ENCODE results near the gene ZNF689. TPM values are rescaled to one million over a fixed set of nuclear protein-coding genes. Genes with fewer than 3 reads are reported as not detected.

The ZNF689 gene
- total and polyA plus RNA-seq, 7 experiments from 2014 or later = 6.8 to 15.6 (median 12.4) TPM

- Histone ChIP-seq H3K4me1 (ENCODE audit: control insufficient read depth in 2 of 2, insufficient read depth in 2 of 2, low read length in 2 of 2) (peaks cover 9 to 10% of the 10 kb centered on the region in 2 donors), H3K9me3 (ENCODE audit: control insufficient read depth in 2 of 3, low read length in 3 of 3) (no peaks in the 10 kb centered on the region), H3K27me3 (ENCODE audit: control insufficient read depth in 2 of 2, insufficient read depth in 2 of 2, low read length in 2 of 2) (no peaks in the 10 kb centered on the region), H3K36me3 (ENCODE audit: control insufficient read depth in 2 of 3, insufficient read depth in 3 of 3, low read length in 3 of 3) (peaks cover 9 to 45% (median 12%) of the 10 kb centered on the region in 3 experiments), H3K4me3 (ENCODE audit: low read length) (peak overlapping the region; percentile 100), H3K27ac (ENCODE audit: low read depth, low read length) (peak overlapping the region; percentile 90)
- H3K4me3 Mint-ChIP-seq = peak overlapping the region; percentile 86 to 100 (median 98)
- H3K36me3 Mint-ChIP-seq = peaks cover 0 to 19% (median 3%) of the 10 kb centered on the region in 5 donors
- peaks cover 19 to 44% (median 24%) of the 10 kb centered on the region in 7 donors for H3K4me1 Mint-ChIP-seq
- DNase-seq (peak; percentile 49 to 85 (median 62)), ATAC-seq (peak; percentile 72)
- intact Hi-C loops (cut with micrococcal nuclease) = loop anchor here (1.0 to 10.0 kb wide), 10 partner anchors 43 to 557 kb away; partner anchors contain the start of genes CFAP119 (in 1 of the 2), DCTPP1 (in 1 of the 2), FBXL19 (in 1 of the 2) and RNF40 (in 1 of the 2)
- ChIA-PET CTCF (interaction anchor here (0.6 to 2.8 kb wide), 6 partner anchors 8 to 178 kb away, joined by 3 to 25 read pairs (median 6); no protein-coding TSS in a partner anchor), POLR2A (interaction anchor here (0.6 to 2.7 kb wide), 18 partner anchors 9 to 529 kb away, joined by 3 to 49 read pairs (median 4); partner anchors contain the start of genes CORO1A, FBRS, ZNF688 and ZNF689)
- peak overlapping the region; percentile 95 to 99 (median 98) for H3K27ac Mint-ChIP-seq
- no peaks in the 10 kb centered on the region for H3K27me3 Mint-ChIP-seq
- no peaks in the 10 kb centered on the region for H3K9me3 Mint-ChIP-seq
Measured at GRCh38 chr16:30651124-30652004, 41.2 kb upstream of the ZNF689 start.

GRCh38 chr16:30650369-30651123, 40.4 kb upstream of the ZNF689 start, which contains the start of gene PRR14:
TSS of gene PRR14 (plus strand) at chr16:30650960. CDS start at chr16:30651646, 686 bp downstream.
- peak within 1 kb of the TSS; percentile 95 to 99 (median 98) for H3K27ac Mint-ChIP-seq
- H3K36me3 Mint-ChIP-seq = peaks cover 0 to 15% (median 3%) of the 10 kb centered on the region in 5 donors
- Histone ChIP-seq H3K9me3 (ENCODE audit: control insufficient read depth in 2 of 3, low read length in 3 of 3) (no peaks in the 10 kb centered on the region), H3K36me3 (ENCODE audit: control insufficient read depth in 2 of 3, insufficient read depth in 3 of 3, low read length in 3 of 3) (peaks cover 5 to 37% (median 7%) of the 10 kb centered on the region in 3 experiments), H3K27ac (ENCODE audit: low read depth, low read length) (peak within 1 kb of the TSS; percentile 90), H3K4me1 (ENCODE audit: control insufficient read depth in 2 of 2, insufficient read depth in 2 of 2, low read length in 2 of 2) (peaks cover 9 to 10% of the 10 kb centered on the region in 2 donors), H3K27me3 (ENCODE audit: control insufficient read depth in 2 of 2, insufficient read depth in 2 of 2, low read length in 2 of 2) (no peaks in the 10 kb centered on the region), H3K4me3 (ENCODE audit: low read length) (peak within 1 kb of the TSS; percentile 100)
- peak; percentile 87 to 99 (median 96) for DNase-seq
- peaks cover 19 to 39% (median 22%) of the 10 kb centered on the region in 7 donors for H3K4me1 Mint-ChIP-seq
- H3K27me3 Mint-ChIP-seq = peaks cover 0 to 3% (median 0%) of the 10 kb centered on the region in 5 donors
- peak; percentile 93 for ATAC-seq
- H3K9me3 Mint-ChIP-seq = no peaks in the 10 kb centered on the region
- ChIA-PET CTCF (interaction anchor here (0.6 to 2.8 kb wide), 11 partner anchors 9 to 860 kb away, joined by 3 to 25 read pairs (median 3); partner anchors contain the start of genes KIF22 and ZNF747), POLR2A (interaction anchor here (0.7 to 2.7 kb wide), 28 partner anchors 9 to 530 kb away, joined by 3 to 49 read pairs (median 4); partner anchors contain the start of genes CORO1A, FBRS, SRCAP and ZNF688)
- H3K4me3 Mint-ChIP-seq = peak within 1 kb of the TSS; percentile 86 to 100 (median 98)
- intact Hi-C loops (cut with micrococcal nuclease) = loop anchor here (1.0 to 10.0 kb wide), 21 partner anchors 8 to 556 kb away; partner anchors contain the start of genes DCTPP1 (in 2 of the 2), FBRS (in 2 of the 2), ZNF689 (in 2 of the 2) and CFAP119 (in 1 of the 2)

- DNase-seq (peak in 2 of 9 donors; percentile 42 to 49), ATAC-seq (peak; percentile 1)
- intact Hi-C loops (cut with micrococcal nuclease) = loop anchor here (1.0 to 10.0 kb wide), 18 partner anchors 8 to 555 kb away; partner anchors contain the start of genes DCTPP1 (in 2 of the 2), FBRS (in 2 of the 2), ZNF689 (in 2 of the 2) and FBXL19 (in 1 of the 2)
- Mint-ChIP-seq H3K27me3 (peaks cover 0 to 4% (median 0%) of the 10 kb centered on the region in 5 donors), H3K36me3 (peaks cover 0 to 11% (median 3%) of the 10 kb centered on the region in 5 donors), H3K4me3 (peak overlapping the region; percentile 86 to 100 (median 98)), H3K9me3 (no peaks in the 10 kb centered on the region), H3K4me1 (peaks cover 19 to 33% (median 21%) of the 10 kb centered on the region in 7 donors), H3K27ac (peak overlapping the region; percentile 95 to 99 (median 98))
- H3K4me1 ChIP-seq (ENCODE audit: control insufficient read depth in 2 of 2, insufficient read depth in 2 of 2, low read length in 2 of 2) = peaks cover 9 to 10% of the 10 kb centered on the region in 2 donors
- peaks cover 0 to 30% (median under 1%) of the 10 kb centered on the region in 3 experiments for H3K36me3 ChIP-seq (ENCODE audit: control insufficient read depth in 2 of 3, insufficient read depth in 3 of 3, low read length in 3 of 3)
- peak overlapping the region; percentile 100 for H3K4me3 ChIP-seq (ENCODE audit: low read length)
- ChIA-PET CTCF (interaction anchor here (0.6 to 2.8 kb wide), 11 partner anchors 19 to 860 kb away, joined by 3 to 25 read pairs (median 3); partner anchors contain the start of genes KIF22 and ZNF747), POLR2A (interaction anchor here (0.6 to 2.7 kb wide), 27 partner anchors 9 to 492 kb away, joined by 3 to 49 read pairs (median 3); partner anchors contain the start of genes CORO1A, FBRS, SRCAP and ZNF688)
- H3K27ac ChIP-seq (ENCODE audit: low read depth, low read length) = peak overlapping the region; percentile 90
- no peaks in the 10 kb centered on the region for H3K9me3 ChIP-seq (ENCODE audit: control insufficient read depth in 2 of 3, low read length in 3 of 3)
- no peaks in the 10 kb centered on the region for H3K27me3 ChIP-seq (ENCODE audit: control insufficient read depth in 2 of 2, insufficient read depth in 2 of 2, low read length in 2 of 2)
Measured at GRCh38 chr16:30649725-30650368, 39.7 kb upstream of the ZNF689 start.

- Histone ChIP-seq H3K36me3 (ENCODE audit: control insufficient read depth in 2 of 3, insufficient read depth in 3 of 3, low read length in 3 of 3) (peaks cover 0 to 7% (median 0%) of the 10 kb centered on the region in 3 experiments), H3K4me3 (ENCODE audit: low read length) (no peak overlapping the region), H3K9me3 (ENCODE audit: control insufficient read depth in 2 of 3, low read length in 3 of 3) (no peaks in the 10 kb centered on the region), H3K27ac (ENCODE audit: low read depth, low read length) (no peak overlapping the region), H3K27me3 (ENCODE audit: control insufficient read depth in 2 of 2, insufficient read depth in 2 of 2, low read length in 2 of 2) (no peaks in the 10 kb centered on the region), H3K4me1 (ENCODE audit: control insufficient read depth in 2 of 2, insufficient read depth in 2 of 2, low read length in 2 of 2) (peaks cover 9 to 10% of the 10 kb centered on the region in 2 donors)
- H3K9me3 Mint-ChIP-seq = no peaks in the 10 kb centered on the region
- no peak overlapping the region for H3K4me3 Mint-ChIP-seq
- no peaks in the 10 kb centered on the region for H3K36me3 Mint-ChIP-seq
- intact Hi-C loops (cut with micrococcal nuclease) = no loop called here
- ChIA-PET POLR2A (interaction anchor here (1.1 to 1.2 kb wide), 2 partner anchors 14 to 43 kb away, joined by 4 to 5 read pairs; no protein-coding TSS in a partner anchor), CTCF (no interaction called here)
- H3K27me3 Mint-ChIP-seq = peaks cover 0 to 4% (median 0%) of the 10 kb centered on the region in 5 donors
- no peak overlapping the region for H3K27ac Mint-ChIP-seq
- DNase-seq = no peak
- peaks cover 10 to 20% (median 14%) of the 10 kb centered on the region in 7 donors for H3K4me1 Mint-ChIP-seq
- ATAC-seq = no peak
Measured at GRCh38 chr16:30647274-30647571, 37.0 kb upstream of the ZNF689 start.

- Histone ChIP-seq H3K4me3 (ENCODE audit: low read length) (no peak overlapping the region), H3K9me3 (ENCODE audit: control insufficient read depth in 2 of 3, low read length in 3 of 3) (no peaks in the 10 kb centered on the region), H3K36me3 (ENCODE audit: control insufficient read depth in 2 of 3, insufficient read depth in 3 of 3, low read length in 3 of 3) (peaks cover 0 to 2% (median 0%) of the 10 kb centered on the region in 3 experiments), H3K27me3 (ENCODE audit: control insufficient read depth in 2 of 2, insufficient read depth in 2 of 2, low read length in 2 of 2) (no peaks in the 10 kb centered on the region), H3K27ac (ENCODE audit: low read depth, low read length) (no peak overlapping the region), H3K4me1 (ENCODE audit: control insufficient read depth in 2 of 2, insufficient read depth in 2 of 2, low read length in 2 of 2) (peaks cover 9 to 10% of the 10 kb centered on the region in 2 donors)
- H3K4me1 Mint-ChIP-seq = peaks cover 4 to 14% (median 8%) of the 10 kb centered on the region in 7 donors
- DNase-seq = no peak
- peaks cover 0 to 4% (median 0%) of the 10 kb centered on the region in 5 donors for H3K27me3 Mint-ChIP-seq
- CTCF ChIA-PET = interaction anchor here (0.7 kb wide), 1 partner anchor 11 kb away, joined by 3 read pairs; no protein-coding TSS in a partner anchor
- no peak for ATAC-seq
- H3K9me3 Mint-ChIP-seq = no peaks in the 10 kb centered on the region
- POLR2A ChIA-PET = interaction anchor here (0.7 to 1.4 kb wide), 2 partner anchors 15 to 23 kb away, joined by 4 to 10 read pairs; no protein-coding TSS in a partner anchor
- intact Hi-C loops (cut with micrococcal nuclease) = no loop called here
- H3K4me3 Mint-ChIP-seq = no peak overlapping the region
- H3K36me3 Mint-ChIP-seq = no peaks in the 10 kb centered on the region
- no peak overlapping the region for H3K27ac Mint-ChIP-seq
Measured at GRCh38 chr16:30645727-30646126, 35.5 kb upstream of the ZNF689 start.

Measured in naive thymus-derived CD4-positive, alpha-beta T cell (primary cell).